ENCODE results near the gene CSF1. TPM values are rescaled to one million over a fixed set of nuclear protein-coding genes. Genes with fewer than 3 reads are reported as not detected.

The CSF1 gene
- total and polyA plus RNA-seq, 2 of the 13 experiments (the other 11 are each of a cell fraction or from before 2014, with no cell fraction given): 4.6 to 13.3 TPM

GRCh38 chr1:109883248-109883955 is 27.2 kb upstream of the CSF1 start (continued):
- TF ChIP-seq TGIF2 (CRISPR knock-in tag; IDR thresholded peaks at IDR 0.05) (no peak), ARNT (IDR thresholded peaks at IDR 0.05) (no peak), ZNF17 (CRISPR knock-in tag; IDR thresholded peaks at IDR 0.05) (no peak), KDM4B (CRISPR knock-in tag; IDR thresholded peaks at IDR 0.05) (no peak), HMGXB3 (CRISPR knock-in tag; IDR thresholded peaks at IDR 0.05; ENCODE audit: borderline replicate concordance) (no peak), SMAD1 (CRISPR knock-in tag; IDR thresholded peaks at IDR 0.05; ENCODE audit: borderline replicate concordance, low read depth) (no peak), ATF1 (CRISPR knock-in tag; IDR thresholded peaks at IDR 0.05) (no peak), MEIS1 (CRISPR knock-in tag; IDR thresholded peaks at IDR 0.05; ENCODE audit: borderline replicate concordance) (no peak), CCDC6 (CRISPR knock-in tag; IDR thresholded peaks at IDR 0.05) (no peak)
- TF ChIP-seq, protein P1, sequence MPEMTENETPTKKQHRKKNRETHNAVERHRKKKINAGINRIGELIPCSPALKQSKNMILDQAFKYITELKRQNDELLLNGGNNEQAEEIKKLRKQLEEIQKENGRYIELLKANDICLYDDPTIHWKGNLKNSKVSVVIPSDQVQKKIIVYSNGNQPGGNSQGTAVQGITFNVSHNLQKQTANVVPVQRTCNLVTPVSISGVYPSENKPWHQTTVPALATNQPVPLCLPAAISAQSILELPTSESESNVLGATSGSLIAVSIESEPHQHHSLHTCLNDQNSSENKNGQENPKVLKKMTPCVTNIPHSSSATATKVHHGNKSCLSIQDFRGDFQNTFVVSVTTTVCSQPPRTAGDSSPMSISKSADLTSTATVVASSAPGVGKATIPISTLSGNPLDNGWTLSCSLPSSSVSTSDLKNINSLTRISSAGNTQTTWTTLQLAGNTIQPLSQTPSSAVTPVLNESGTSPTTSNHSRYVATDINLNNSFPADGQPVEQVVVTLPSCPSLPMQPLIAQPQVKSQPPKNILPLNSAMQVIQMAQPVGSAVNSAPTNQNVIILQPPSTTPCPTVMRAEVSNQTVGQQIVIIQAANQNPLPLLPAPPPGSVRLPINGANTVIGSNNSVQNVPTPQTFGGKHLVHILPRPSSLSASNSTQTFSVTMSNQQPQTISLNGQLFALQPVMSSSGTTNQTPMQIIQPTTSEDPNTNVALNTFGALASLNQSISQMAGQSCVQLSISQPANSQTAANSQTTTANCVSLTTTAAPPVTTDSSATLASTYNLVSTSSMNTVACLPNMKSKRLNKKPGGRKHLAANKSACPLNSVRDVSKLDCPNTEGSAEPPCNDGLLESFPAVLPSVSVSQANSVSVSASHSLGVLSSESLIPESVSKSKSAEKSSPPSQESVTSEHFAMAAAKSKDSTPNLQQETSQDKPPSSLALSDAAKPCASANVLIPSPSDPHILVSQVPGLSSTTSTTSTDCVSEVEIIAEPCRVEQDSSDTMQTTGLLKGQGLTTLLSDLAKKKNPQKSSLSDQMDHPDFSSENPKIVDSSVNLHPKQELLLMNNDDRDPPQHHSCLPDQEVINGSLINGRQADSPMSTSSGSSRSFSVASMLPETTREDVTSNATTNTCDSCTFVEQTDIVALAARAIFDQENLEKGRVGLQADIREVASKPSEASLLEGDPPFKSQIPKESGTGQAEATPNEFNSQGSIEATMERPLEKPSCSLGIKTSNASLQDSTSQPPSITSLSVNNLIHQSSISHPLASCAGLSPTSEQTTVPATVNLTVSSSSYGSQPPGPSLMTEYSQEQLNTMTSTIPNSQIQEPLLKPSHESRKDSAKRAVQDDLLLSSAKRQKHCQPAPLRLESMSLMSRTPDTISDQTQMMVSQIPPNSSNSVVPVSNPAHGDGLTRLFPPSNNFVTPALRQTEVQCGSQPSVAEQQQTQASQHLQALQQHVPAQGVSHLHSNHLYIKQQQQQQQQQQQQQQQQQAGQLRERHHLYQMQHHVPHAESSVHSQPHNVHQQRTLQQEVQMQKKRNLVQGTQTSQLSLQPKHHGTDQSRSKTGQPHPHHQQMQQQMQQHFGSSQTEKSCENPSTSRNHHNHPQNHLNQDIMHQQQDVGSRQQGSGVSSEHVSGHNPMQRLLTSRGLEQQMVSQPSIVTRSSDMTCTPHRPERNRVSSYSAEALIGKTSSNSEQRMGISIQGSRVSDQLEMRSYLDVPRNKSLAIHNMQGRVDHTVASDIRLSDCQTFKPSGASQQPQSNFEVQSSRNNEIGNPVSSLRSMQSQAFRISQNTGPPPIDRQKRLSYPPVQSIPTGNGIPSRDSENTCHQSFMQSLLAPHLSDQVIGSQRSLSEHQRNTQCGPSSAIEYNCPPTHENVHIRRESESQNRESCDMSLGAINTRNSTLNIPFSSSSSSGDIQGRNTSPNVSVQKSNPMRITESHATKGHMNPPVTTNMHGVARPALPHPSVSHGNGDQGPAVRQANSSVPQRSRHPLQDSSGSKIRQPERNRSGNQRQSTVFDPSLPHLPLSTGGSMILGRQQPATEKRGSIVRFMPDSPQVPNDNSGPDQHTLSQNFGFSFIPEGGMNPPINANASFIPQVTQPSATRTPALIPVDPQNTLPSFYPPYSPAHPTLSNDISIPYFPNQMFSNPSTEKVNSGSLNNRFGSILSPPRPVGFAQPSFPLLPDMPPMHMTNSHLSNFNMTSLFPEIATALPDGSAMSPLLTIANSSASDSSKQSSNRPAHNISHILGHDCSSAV (CRISPR knock-in tag; IDR thresholded peaks at IDR 0.05; ENCODE audit: borderline replicate concordance): no peak
- TF ChIP-seq, protein P2, sequence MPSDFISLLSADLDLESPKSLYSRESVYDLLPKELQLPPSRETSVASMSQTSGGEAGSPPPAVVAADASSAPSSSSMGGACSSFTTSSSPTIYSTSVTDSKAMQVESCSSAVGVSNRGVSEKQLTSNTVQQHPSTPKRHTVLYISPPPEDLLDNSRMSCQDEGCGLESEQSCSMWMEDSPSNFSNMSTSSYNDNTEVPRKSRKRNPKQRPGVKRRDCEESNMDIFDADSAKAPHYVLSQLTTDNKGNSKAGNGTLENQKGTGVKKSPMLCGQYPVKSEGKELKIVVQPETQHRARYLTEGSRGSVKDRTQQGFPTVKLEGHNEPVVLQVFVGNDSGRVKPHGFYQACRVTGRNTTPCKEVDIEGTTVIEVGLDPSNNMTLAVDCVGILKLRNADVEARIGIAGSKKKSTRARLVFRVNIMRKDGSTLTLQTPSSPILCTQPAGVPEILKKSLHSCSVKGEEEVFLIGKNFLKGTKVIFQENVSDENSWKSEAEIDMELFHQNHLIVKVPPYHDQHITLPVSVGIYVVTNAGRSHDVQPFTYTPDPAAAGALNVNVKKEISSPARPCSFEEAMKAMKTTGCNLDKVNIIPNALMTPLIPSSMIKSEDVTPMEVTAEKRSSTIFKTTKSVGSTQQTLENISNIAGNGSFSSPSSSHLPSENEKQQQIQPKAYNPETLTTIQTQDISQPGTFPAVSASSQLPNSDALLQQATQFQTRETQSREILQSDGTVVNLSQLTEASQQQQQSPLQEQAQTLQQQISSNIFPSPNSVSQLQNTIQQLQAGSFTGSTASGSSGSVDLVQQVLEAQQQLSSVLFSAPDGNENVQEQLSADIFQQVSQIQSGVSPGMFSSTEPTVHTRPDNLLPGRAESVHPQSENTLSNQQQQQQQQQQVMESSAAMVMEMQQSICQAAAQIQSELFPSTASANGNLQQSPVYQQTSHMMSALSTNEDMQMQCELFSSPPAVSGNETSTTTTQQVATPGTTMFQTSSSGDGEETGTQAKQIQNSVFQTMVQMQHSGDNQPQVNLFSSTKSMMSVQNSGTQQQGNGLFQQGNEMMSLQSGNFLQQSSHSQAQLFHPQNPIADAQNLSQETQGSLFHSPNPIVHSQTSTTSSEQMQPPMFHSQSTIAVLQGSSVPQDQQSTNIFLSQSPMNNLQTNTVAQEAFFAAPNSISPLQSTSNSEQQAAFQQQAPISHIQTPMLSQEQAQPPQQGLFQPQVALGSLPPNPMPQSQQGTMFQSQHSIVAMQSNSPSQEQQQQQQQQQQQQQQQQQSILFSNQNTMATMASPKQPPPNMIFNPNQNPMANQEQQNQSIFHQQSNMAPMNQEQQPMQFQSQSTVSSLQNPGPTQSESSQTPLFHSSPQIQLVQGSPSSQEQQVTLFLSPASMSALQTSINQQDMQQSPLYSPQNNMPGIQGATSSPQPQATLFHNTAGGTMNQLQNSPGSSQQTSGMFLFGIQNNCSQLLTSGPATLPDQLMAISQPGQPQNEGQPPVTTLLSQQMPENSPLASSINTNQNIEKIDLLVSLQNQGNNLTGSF (CRISPR knock-in tag; IDR thresholded peaks at IDR 0.05): no peak

Data from HepG2 (cell line).